SK-N-SH treated with all-trans-retinoic acid at 6 μM for 48 hours (cell line): ENCODE measurements around the gene TPRN.

Experiments used
- ATAC-seq: fragments of 200-7000 bp; cut with Tn5 transposase; 3 replicates; pipeline ENCODE4 v1.9.1; 2020; ENCODE audit warnings: mild to moderate bottlenecking, moderate library complexity
- ARNTL ChIP-seq: fragments of 450-650 bp; formaldehyde crosslinking; IDR thresholded peaks from 2 replicates; pipeline ENCODE4 v1.5.0; 2020; ENCODE audit warnings: low read depth, mild to moderate bottlenecking, moderate library complexity, borderline replicate concordance
- BACH2 ChIP-seq: fragments of 250-450 bp; sonication (Bioruptor Pico); IDR thresholded peaks from 2 replicates; pipeline ENCODE4 v1.9.0; 2021; ENCODE audit warnings: mild to moderate bottlenecking, borderline replicate concordance
- CREB5 ChIP-seq: fragments of 250-450 bp; sonication (Bioruptor Pico); IDR thresholded peaks from 2 replicates; pipeline ENCODE4 v1.5.1; 2020; ENCODE audit warnings: low read depth, mild to moderate bottlenecking, moderate library complexity
- CSDC2 ChIP-seq: fragments of 250-450 bp; sonication (Bioruptor Pico); IDR thresholded peaks from 2 replicates; pipeline ENCODE4 v1.5.0; 2020; ENCODE audit warnings: mild to moderate bottlenecking, moderate library complexity
- CSRNP3 ChIP-seq: fragments of 250-450 bp; sonication (Bioruptor Pico); IDR thresholded peaks from 2 replicates; pipeline ENCODE4 v1.5.1; 2021; ENCODE audit warnings: mild to moderate bottlenecking, moderate library complexity
- ESRRG ChIP-seq: fragments of 250-450 bp; sonication (Bioruptor Pico); IDR thresholded peaks from 2 replicates; pipeline ENCODE4 v1.6.1; 2021; ENCODE audit warnings: mild to moderate bottlenecking
- GLIS3 ChIP-seq: fragments of 250-450 bp; sonication (Bioruptor Pico); IDR thresholded peaks from 2 replicates; pipeline ENCODE4 v1.5.0; 2020; ENCODE audit warnings: mild to moderate bottlenecking, moderate library complexity
- ISL1 ChIP-seq: fragments of 250-450 bp; sonication (Bioruptor Pico); IDR thresholded peaks from 2 replicates; pipeline ENCODE4 v2.1.2; 2022; ENCODE audit warnings: mild to moderate bottlenecking, moderate library complexity
- OSR1 ChIP-seq: fragments of 250-450 bp; sonication (Bioruptor Pico); IDR thresholded peaks from 2 replicates; pipeline ENCODE4 v1.8.0; 2022; ENCODE audit warnings: moderate library complexity, mild to moderate bottlenecking, inconsistent platforms
- PATZ1 ChIP-seq: fragments of 250-450 bp; sonication (Bioruptor Pico); IDR thresholded peaks from 2 replicates; pipeline ENCODE4 v1.8.0; 2020; ENCODE audit warnings: mild to moderate bottlenecking, moderate library complexity, borderline replicate concordance
- PPARA ChIP-seq: fragments of 250-450 bp; sonication (Bioruptor Pico); IDR thresholded peaks from 2 replicates; pipeline ENCODE4 v1.5.0; 2020; ENCODE audit warnings: mild to moderate bottlenecking, borderline replicate concordance
- RARB ChIP-seq: fragments of 250-450 bp; sonication (Bioruptor Pico); IDR thresholded peaks from 2 replicates; pipeline ENCODE4 v1.8.0; 2021; ENCODE audit warnings: mild to moderate bottlenecking, moderate library complexity
- SNAI2 ChIP-seq: fragments of 250-450 bp; sonication (Bioruptor Pico); IDR thresholded peaks from 2 replicates; pipeline ENCODE4 v1.5.0; 2020; ENCODE audit warnings: mild to moderate bottlenecking, moderate library complexity
- TOX ChIP-seq: fragments of 250-450 bp; sonication (Bioruptor Pico); IDR thresholded peaks from 2 replicates; pipeline ENCODE4 v1.8.0; 2021; ENCODE audit warnings: mild to moderate bottlenecking, moderate library complexity, borderline replicate concordance
- TSHZ2 ChIP-seq: fragments of 250-450 bp; sonication (Bioruptor Pico); IDR thresholded peaks from 2 replicates; pipeline ENCODE4 v1.5.0; 2020; ENCODE audit warnings: mild to moderate bottlenecking, moderate library complexity
- ZC3H10 ChIP-seq: fragments of 250-450 bp; sonication (Bioruptor Pico); IDR thresholded peaks from 2 replicates; pipeline ENCODE4 v1.5.1; 2021; ENCODE audit warnings: mild to moderate bottlenecking, moderate library complexity
- ZFP3 ChIP-seq: fragments of 250-450 bp; sonication (Bioruptor Pico); IDR thresholded peaks from 2 replicates; pipeline ENCODE4 v1.5.0; 2020; ENCODE audit warnings: mild to moderate bottlenecking, moderate library complexity
- ZFP30 ChIP-seq: fragments of 450-650 bp; formaldehyde crosslinking; IDR thresholded peaks from 2 replicates; pipeline ENCODE4 v1.5.0; 2022; ENCODE audit warnings: mild to moderate bottlenecking, moderate library complexity
- ZNF565 ChIP-seq: fragments of 450-650 bp; formaldehyde crosslinking; conservative IDR thresholded peaks from 2 replicates; pipeline ENCODE4 v1.5.0; 2020; ENCODE audit warnings: low read depth, mild to moderate bottlenecking, moderate library complexity
- ZNF70 ChIP-seq: fragments of 450-650 bp; formaldehyde crosslinking; IDR thresholded peaks from 2 replicates; pipeline ENCODE4 v1.5.0; 2020; ENCODE audit warnings: mild to moderate bottlenecking, moderate library complexity

Gene TPRN

GRCh38 chr9:137229903-137230704 lies 29.6 kb upstream of the TPRN start (continued):
- TF ChIP-seq PATZ1 (no peak), TSHZ2 (CRISPR knock-in tag) (no peak), OSR1 (CRISPR knock-in tag) (no peak), ZNF565 (no peak), CSRNP3 (no peak), ISL1 (CRISPR knock-in tag) (no peak), ZNF70 (CRISPR knock-in tag) (no peak), PPARA (CRISPR knock-in tag) (no peak), BACH2 (CRISPR knock-in tag) (no peak)

GRCh38 chr9:137228968-137229896 lies 28.7 kb upstream of the TPRN start:
- ATAC-seq: no peak
- TF ChIP-seq GLIS3: no peak
- no peak for TF ChIP-seq CSDC2 (CRISPR knock-in tag)
- no peak for TF ChIP-seq CREB5
- TF ChIP-seq PATZ1: no peak
- no peak for TF ChIP-seq ZC3H10 (CRISPR knock-in tag)
- no peak for TF ChIP-seq ZFP3 (CRISPR knock-in tag)
- TF ChIP-seq BACH2 (CRISPR knock-in tag): no peak
- TF ChIP-seq CSRNP3: no peak
- no peak for TF ChIP-seq ISL1 (CRISPR knock-in tag)
- TF ChIP-seq ARNTL: no peak
- no peak for TF ChIP-seq ESRRG (CRISPR knock-in tag)
- TF ChIP-seq TOX (CRISPR knock-in tag): no peak
- no peak for TF ChIP-seq ZFP30 (CRISPR knock-in tag)
- TF ChIP-seq RARB (CRISPR knock-in tag): no peak
- no peak for TF ChIP-seq SNAI2 (CRISPR knock-in tag)
- TF ChIP-seq ZNF70 (CRISPR knock-in tag): no peak
